ENCODE data around the gene YWHAQ.

Gene YWHAQ

DNA sequence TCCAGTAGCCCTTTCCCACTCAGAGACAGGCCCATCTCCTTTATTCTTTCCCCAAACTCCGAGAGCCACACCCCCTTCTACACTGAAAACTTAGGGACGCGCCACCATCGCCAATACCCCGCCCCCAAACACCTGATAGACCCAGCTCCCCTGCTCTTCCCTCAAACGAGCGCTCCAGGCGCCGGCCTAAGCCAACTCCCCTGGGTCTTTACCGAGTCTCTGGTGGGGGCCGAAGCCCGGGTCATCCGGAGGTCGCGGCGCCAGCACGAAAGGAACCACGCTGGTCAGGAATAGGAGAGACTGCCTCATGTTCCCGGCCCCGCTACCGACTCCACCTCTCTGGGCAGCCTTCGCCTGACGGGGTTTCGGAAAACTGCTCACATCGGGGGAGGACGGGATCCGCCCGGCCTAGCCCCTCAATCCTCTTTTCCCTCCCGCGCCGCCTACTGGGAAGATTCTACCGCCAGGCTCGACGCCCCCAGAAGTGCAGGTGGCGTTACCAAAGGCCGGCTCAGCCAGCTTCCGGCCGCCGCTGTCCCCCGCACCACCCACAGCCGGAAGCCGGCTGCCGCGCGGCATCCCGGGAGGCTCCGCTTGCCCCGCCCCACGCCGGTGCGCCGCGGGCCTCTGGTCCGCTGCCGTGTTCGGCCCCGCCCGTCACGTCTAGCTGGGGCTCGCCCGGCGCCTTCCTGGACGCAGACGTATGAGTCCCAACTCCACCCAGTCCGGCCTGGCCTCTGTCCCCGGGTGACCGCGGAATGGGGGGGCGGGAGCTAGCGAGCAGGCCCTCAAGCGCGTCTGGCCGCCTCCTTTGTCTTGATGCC is 75.3 kb downstream of the YWHAQ start, which contains the start of gene ADAM17:
Gene ADAM17, minus strand, starts transcription at position 534 of the 824 bp plus-strand sequence. Its CDS starts 225 bp downstream, at position 309.
- peak; percentile 93 for DNase-seq (ENCODE audit: extremely low spot score)
- POLR2A ChIA-PET = interaction anchor here (0.5 to 2.0 kb wide), 5 partner anchors 20 to 1599 kb away, joined by 3 to 12 read pairs (median 4); partner anchors contain the start of genes NOL10, ODC1 and YWHAQ
- CTCF ChIA-PET = interaction anchor here (0.8 to 2.9 kb wide), 22 partner anchors 10 to 258 kb away, joined by 3 to 16 read pairs (median 4); partner anchors contain the start of genes ITGB1BP1 and YWHAQ
- TF ChIP-seq, protein P1, sequence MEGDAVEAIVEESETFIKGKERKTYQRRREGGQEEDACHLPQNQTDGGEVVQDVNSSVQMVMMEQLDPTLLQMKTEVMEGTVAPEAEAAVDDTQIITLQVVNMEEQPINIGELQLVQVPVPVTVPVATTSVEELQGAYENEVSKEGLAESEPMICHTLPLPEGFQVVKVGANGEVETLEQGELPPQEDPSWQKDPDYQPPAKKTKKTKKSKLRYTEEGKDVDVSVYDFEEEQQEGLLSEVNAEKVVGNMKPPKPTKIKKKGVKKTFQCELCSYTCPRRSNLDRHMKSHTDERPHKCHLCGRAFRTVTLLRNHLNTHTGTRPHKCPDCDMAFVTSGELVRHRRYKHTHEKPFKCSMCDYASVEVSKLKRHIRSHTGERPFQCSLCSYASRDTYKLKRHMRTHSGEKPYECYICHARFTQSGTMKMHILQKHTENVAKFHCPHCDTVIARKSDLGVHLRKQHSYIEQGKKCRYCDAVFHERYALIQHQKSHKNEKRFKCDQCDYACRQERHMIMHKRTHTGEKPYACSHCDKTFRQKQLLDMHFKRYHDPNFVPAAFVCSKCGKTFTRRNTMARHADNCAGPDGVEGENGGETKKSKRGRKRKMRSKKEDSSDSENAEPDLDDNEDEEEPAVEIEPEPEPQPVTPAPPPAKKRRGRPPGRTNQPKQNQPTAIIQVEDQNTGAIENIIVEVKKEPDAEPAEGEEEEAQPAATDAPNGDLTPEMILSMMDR (IDR thresholded peaks at IDR 0.05; ENCODE audit: control extremely low read depth, extremely low read depth, low read depth, missing control alignments) = peak; percentile 67

DNA sequence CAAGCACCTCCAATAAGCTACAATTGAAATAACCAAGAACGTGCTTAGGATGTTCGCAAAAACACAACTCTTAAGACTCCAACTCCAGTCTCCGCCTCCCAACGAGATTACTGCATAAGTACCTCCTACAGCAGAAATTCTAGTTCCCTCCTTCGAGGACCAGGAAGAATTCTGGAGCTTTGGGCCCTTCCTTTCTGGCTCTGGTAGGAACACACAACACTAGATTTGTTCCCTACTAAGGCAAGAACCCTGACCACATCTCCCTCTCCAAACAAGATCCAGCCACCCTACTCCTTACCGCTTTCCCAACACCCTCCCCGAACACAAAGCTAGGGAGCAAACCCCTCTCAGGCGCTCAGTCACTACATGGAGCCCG is 75.9 kb downstream of the YWHAQ start:
- DNase-seq (ENCODE audit: extremely low spot score) = no peak
- CTCF ChIA-PET = interaction anchor here (1.0 to 2.9 kb wide), 13 partner anchors 10 to 216 kb away, joined by 3 to 16 read pairs (median 5); partner anchors contain the start of gene YWHAQ
- POLR2A ChIA-PET = interaction anchor here (2.0 kb wide), 1 partner anchor 76 kb away, joined by 12 read pairs; the partner anchor contains the start of gene YWHAQ
- TF ChIP-seq, protein P1 (IDR thresholded peaks at IDR 0.05; ENCODE audit: control extremely low read depth, extremely low read depth, low read depth, missing control alignments) = no peak

DNA sequence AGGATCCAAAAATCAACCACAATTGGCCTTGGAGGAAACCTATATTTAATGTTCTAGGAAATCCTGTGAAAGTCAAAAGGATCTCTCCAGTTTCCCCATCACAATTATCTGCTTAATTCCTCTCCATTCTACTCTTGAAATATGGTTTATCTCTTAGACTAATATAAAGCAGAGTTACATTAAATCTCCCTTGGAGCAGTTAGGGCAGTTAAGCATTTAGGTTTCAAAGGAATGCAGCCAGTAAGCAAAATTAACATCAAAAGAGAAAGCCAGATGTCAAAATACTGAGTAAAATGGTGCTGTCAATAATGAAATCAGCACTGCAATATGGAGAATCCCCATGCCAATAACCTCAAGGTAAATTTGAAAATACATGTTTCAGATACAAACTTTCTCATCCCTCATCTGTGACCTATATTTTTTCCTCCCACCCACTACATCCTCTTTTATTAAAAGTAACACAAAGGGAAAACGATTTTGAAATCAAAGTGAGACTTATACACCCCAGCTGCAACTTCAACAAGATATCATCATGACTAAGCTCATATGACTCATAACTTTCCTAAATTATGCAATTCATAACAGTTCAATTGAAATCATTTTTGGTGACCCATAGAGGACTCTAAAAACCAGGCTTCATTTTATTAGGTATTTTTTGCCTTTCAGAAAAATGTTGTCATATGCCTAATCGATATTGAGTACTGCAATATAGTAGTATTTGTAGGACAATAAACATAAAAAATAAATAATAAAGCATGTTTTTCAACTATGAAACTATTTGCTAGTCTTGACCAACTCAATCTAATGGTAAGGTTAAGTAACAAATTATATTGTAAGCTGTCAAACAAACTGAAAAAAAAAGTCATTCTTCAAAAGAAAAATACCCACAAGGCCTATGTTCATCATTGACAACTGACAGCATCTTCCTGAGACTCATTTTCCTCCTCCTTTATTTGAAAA is 78.3 kb downstream of the YWHAQ start:
- no peak for DNase-seq (ENCODE audit: extremely low spot score)
- ChIA-PET CTCF (no interaction called here), POLR2A (interaction anchor here (1.0 kb wide), 1 partner anchor 78 kb away, joined by 4 read pairs; the partner anchor contains the start of gene YWHAQ)
- TF ChIP-seq, protein P1 (IDR thresholded peaks at IDR 0.05; ENCODE audit: control extremely low read depth, extremely low read depth, low read depth, missing control alignments) = no peak

DNA sequence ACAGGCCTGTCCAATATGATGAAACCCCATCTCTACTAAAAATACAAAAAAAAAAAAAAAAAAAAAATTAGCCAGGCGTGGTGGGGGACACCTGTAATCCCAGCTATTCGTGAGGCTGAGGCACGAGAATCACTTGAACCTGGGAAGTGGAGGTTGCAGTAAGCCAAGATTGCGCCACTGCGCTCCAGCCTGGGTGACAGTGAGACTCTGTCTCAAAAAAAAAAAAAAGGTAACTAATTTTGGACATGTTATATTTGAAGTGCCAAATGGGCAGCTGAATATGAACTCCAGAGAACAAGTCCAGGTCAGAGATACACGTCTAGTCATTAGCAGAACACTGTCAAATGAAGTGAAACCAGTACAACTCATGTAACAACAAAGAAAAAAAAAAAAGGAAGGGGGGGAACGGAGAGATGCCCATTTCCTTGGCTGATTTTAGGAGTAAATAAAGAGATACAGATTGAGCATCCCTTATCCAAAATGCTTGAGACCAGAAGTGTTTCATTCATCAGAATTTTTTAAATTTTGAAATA is 79.9 kb downstream of the YWHAQ start:
- POLR2A ChIA-PET = interaction anchor here (0.6 to 1.1 kb wide), 3 partner anchors 14 to 60 kb away, joined by 3 to 8 read pairs (median 4); no protein-coding TSS in a partner anchor
- DNase-seq (ENCODE audit: extremely low spot score) = peak; percentile 45
- CTCF ChIA-PET = interaction anchor here (2.5 kb wide), 1 partner anchor 9 kb away, joined by 8 read pairs; no protein-coding TSS in a partner anchor

DNA sequence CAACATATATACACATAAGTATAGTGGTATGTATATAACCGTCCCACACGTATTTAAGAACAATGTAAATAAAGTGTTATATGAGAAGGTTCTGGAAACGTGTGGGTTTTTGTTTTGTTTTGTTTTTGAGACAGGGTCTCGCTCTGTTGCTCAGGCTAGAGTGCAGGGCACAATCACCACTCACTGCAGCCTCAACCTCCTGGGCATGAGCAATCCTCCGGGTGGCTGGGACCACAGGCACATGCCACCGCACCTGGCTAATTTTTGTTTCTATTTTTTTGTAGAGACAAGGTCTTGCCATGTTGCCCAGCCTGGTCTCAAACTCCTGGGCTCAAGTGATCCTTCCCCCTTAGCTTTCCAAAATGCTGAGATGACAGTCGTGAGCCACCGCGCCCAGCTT is 81.4 kb downstream of the YWHAQ start:
- CTCF ChIA-PET = interaction anchor here (1.1 to 2.5 kb wide), 3 partner anchors 8 to 15 kb away, joined by 3 to 8 read pairs (median 5); no protein-coding TSS in a partner anchor

DNA sequence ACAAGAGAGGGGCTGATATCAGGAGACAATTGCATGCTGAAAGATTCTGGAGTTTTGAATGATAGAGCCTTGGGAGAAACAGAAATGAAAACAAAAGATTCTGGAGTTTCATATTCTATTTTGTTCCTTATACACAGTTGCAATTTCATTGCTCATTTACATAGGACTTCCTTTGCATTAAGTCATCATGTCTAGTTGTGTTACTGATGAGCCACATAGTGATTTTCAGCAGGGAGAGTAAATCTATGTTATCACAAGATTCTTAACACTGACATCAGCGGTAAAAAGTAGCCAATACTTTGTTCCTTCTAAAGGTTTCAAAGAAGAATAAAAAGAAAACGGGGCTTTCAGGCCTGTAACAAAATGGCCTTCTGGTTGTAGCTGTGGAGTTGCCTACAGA is 82.3 kb downstream of the YWHAQ start:
- TF ChIP-seq, protein P1 (IDR thresholded peaks at IDR 0.05; ENCODE audit: control extremely low read depth, extremely low read depth, low read depth, missing control alignments) = no peak
- peak; percentile 51 for DNase-seq (ENCODE audit: extremely low spot score)
- CTCF ChIA-PET = interaction anchor here (0.9 to 1.1 kb wide), 2 partner anchors 16 to 251 kb away, joined by 3 read pairs; no protein-coding TSS in a partner anchor
- POLR2A ChIA-PET = no interaction called here

More for the DNA sequence above, 81.4 kb downstream of the YWHAQ start:
- POLR2A ChIA-PET = no interaction called here
- TF ChIP-seq, protein P1 (IDR thresholded peaks at IDR 0.05; ENCODE audit: control extremely low read depth, extremely low read depth, low read depth, missing control alignments) = no peak
- DNase-seq (ENCODE audit: extremely low spot score) = no peak

All from GM10248 (cell line).